Muscle layer of duodenum (tissue), 2 donors: ENCODE data around the gene DOLPP1.
"Not testable (repeated sequence)": the region's sequence is repeated elsewhere in the genome, so short reads cannot be mapped to it uniquely, and the experiment has no call there.

Experiments used
- H3K27ac ChIP-seq: one replicate; pipeline ENCODE4 v1.7.0; 2013; ENCODE audit warnings: mild to moderate bottlenecking, low read length
- H3K27me3 ChIP-seq: one replicate; pipeline ENCODE4 v1.7.0; 2013; ENCODE audit warnings: low read depth, mild to moderate bottlenecking, control low read depth, low read length
- H3K36me3 ChIP-seq, 2 donors: one replicate each; pipeline ENCODE4 v1.7.0; 2013; ENCODE audit warnings: low read length in 2 of 2, control low read depth in 1 of 2, mild to moderate bottlenecking in 1 of 2; ENCODE audit not compliant: insufficient read depth in 2 of 2, control insufficient read depth in 1 of 2
- H3K4me1 ChIP-seq, 2 donors: one replicate each; pipeline ENCODE4 v1.7.0; 2013; ENCODE audit warnings: low read length in 2 of 2, mild to moderate bottlenecking in 2 of 2, control low read depth in 1 of 2, moderate library complexity in 1 of 2; ENCODE audit not compliant: insufficient read depth in 2 of 2, control insufficient read depth in 1 of 2
- H3K4me3 ChIP-seq, 2 donors: one replicate each; pipeline ENCODE4 v1.7.0; 2013; ENCODE audit warnings: low read length in 2 of 2, low read depth in 1 of 2, mild to moderate bottlenecking in 1 of 2
- H3K9me3 ChIP-seq, 2 donors: one replicate each; pipeline ENCODE4 v1.7.0; 2013; ENCODE audit warnings: low read length in 2 of 2, control low read depth in 1 of 2, mild to moderate bottlenecking in 1 of 2; ENCODE audit not compliant: control insufficient read depth in 1 of 2
- donor health status: healthy.

Gene DOLPP1, protein sequence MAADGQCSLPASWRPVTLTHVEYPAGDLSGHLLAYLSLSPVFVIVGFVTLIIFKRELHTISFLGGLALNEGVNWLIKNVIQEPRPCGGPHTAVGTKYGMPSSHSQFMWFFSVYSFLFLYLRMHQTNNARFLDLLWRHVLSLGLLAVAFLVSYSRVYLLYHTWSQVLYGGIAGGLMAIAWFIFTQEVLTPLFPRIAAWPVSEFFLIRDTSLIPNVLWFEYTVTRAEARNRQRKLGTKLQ

DNA sequence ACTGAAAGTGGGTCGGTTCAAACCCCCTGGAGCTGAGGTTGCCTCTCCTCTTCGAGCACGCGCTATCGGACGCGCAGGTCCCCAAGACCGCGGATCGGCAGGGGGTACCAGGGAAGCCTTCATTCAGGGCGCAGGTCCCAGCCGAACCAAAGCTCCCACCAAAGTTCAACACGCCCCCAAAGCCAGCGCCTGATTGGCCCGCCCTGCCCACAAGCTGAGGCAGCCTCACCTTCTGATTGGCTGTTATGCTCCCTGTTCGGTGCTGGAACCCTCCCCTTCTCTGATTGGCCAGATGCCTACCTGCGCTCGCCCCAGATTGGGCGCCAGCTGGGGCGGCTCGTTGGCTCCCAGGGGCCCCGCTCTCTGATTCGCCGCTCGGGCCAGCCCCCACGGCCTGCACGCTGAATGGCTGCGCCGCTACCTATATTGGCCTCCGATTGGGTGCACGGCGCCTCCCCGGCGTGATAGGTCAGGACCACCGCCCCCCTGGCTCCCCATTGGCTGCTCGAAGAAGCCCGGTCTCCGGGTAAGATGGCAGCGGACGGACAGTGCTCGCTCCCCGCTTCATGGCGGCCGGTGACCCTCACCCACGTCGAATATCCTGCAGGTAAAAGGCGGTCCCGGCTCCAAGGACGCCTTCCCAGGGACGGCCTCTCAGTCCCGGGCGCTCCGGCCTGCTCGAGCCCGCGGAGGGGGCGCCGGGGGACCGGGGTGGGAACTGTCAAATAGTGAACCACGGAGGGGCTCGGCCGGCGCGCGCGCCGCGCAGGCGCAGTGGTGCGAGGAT, at the start of gene DOLPP1:
DOLPP1 (plus strand) TSS at position 511 of the 787 bp plus-strand sequence; CDS start at position 532, 21 bp downstream.
- Histone ChIP-seq H3K27me3 (no peaks in the 10 kb centered on the region), H3K9me3 (no peaks in the 10 kb centered on the region), H3K4me3 (peak within 1 kb of the TSS; percentile 84 to 92), H3K27ac (peak within 1 kb of the TSS; percentile 51), H3K36me3 (peaks cover 7 to 11% of the 10 kb centered on the region in 2 donors), H3K4me1 (peaks cover 5 to 21% of the 10 kb centered on the region in 2 donors)

DNA sequence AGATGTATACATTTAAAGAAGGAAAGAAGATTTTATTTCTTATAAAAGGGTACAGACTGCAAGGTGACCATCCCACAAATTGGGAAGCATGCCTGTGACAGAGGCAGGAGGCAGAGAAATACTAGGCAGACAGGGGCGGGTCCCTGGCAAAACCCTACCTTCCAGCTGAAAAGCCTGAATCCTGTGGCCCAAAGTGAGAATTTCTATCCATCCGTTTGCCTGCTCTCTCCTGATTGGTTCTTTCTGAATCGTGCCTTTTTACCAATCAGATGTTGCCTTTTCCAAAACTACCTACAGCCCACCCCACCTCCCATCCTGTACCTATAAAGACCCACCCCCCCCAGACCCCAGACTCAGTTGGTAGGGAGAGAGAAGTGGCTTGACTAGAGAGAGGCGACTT, 49.4 kb upstream of the DOLPP1 start:
- Histone ChIP-seq H3K9me3 (no peaks in the 10 kb centered on the region), H3K36me3 (no peaks in the 10 kb centered on the region), H3K4me3 (no peak overlapping the region), H3K27me3 (no peaks in the 10 kb centered on the region), H3K27ac (no peak overlapping the region), H3K4me1 (peaks cover 4 to 21% of the 10 kb centered on the region in 2 donors)

- peaks cover 7 to 17% of the 10 kb centered on the region in 2 donors for H3K4me1 ChIP-seq
- H3K27ac ChIP-seq: no peak overlapping the region
- H3K36me3 ChIP-seq: no peaks in the 10 kb centered on the region
- H3K9me3 ChIP-seq: no peaks in the 10 kb centered on the region
- H3K4me3 ChIP-seq: no peak overlapping the region
- H3K27me3 ChIP-seq: no peaks in the 10 kb centered on the region
Measured at GRCh38 chr9:129032541-129033159, 48.3 kb upstream of the DOLPP1 start.

DNA sequence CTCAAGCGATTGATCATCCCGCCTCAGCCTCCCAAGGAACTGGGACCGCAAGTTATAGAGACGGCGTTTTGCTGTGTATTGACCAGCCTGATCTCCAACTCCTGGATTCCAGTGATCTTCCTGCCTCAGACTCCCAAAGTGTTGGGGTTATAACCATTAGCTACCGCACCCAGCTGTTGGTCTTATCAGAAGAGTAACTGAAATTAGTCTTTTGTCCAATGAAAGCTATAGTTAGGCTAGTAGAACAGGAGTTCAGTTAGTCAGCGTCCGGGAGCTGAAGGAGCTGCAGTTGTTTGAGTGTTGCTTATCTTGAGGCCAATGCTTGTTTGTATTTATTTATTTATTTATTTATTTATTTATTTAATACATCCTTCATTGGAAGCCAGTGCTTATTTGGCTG, 47.7 kb upstream of the DOLPP1 start:
- no peaks in the 10 kb centered on the region for H3K9me3 ChIP-seq
- no peak overlapping the region for H3K27ac ChIP-seq
- peaks cover 13 to 22% of the 10 kb centered on the region in 2 donors for H3K4me1 ChIP-seq
- H3K36me3 ChIP-seq: no peaks in the 10 kb centered on the region
- no peaks in the 10 kb centered on the region for H3K27me3 ChIP-seq
- no peak overlapping the region for H3K4me3 ChIP-seq

GRCh38 chr9:129035838-129036237, 45.1 kb upstream of the DOLPP1 start:
- Histone ChIP-seq H3K4me3 (peak overlapping the region; percentile 81 to 90), H3K4me1 (peaks cover 16 to 23% of the 10 kb centered on the region in 2 donors), H3K27ac (peak overlapping the region; percentile 50)
- H3K36me3 ChIP-seq, H3K27me3 ChIP-seq, H3K9me3 ChIP-seq: not testable (repeated sequence)

- H3K27ac ChIP-seq: peak within 1 kb of the TSS; percentile 63
- peak within 1 kb of the TSS; percentile 81 to 90 for H3K4me3 ChIP-seq
- H3K9me3 ChIP-seq: no peaks in the 10 kb centered on the region
- peaks cover 0 to 8% of the 10 kb centered on the region in 2 donors for H3K36me3 ChIP-seq
- H3K27me3 ChIP-seq: no peaks in the 10 kb centered on the region
- peaks cover 16 to 23% of the 10 kb centered on the region in 2 donors for H3K4me1 ChIP-seq
Measured at GRCh38 chr9:129036241-129036922, 44.5 kb upstream of the DOLPP1 start, which contains the start of gene MIGA2. Gene MIGA2 (plus strand): TSS chr9:129036626. CDS start chr9:129040595, 3,969 bp downstream.

DNA sequence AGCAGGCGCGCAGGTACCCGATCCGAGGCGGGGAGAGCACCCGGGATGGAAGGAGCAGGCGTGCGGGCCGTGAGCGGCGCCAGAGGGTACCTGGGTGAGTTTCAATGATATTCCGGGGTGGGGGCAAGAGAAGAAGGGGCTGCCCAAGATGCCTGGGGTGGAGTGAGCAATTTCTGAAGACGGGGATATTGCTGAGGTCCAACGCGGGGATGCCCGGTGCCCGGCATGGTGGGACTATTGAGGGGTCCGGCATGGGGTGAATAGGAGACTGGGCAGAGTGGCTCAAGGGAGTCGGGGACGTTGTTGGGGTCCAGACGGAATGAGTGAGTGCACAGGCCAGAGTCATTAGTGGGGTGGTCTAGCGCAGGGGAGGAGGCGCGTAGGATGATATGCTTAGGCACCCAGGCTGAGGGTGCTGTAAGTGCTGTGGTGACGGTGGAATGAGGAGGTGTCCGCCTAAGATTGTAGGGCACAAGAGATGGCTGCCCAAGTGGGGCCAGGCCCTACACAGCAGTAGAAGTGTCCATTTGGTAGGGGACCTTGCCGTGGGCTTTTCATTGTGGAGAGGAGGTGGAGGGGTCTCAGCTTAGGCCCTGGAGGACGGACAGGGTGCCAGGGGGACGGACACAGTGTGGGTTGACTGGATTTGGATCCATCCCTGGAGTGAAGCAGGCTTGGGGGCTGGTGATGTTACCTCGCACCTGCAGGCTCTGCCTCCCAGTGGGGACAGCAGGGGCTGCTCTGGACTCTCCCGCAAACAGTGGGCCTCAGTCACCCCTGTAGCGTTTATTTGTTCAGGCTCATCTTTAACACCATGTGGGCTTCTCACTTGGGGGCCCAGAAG, 43.8 kb upstream of the DOLPP1 start:
- Histone ChIP-seq H3K4me1 (peaks cover 16 to 23% of the 10 kb centered on the region in 2 donors), H3K4me3 (peak overlapping the region; percentile 81 to 90), H3K36me3 (peaks cover 7 to 16% of the 10 kb centered on the region in 2 donors), H3K27me3 (no peaks in the 10 kb centered on the region), H3K9me3 (no peaks in the 10 kb centered on the region), H3K27ac (peak overlapping the region; percentile 63)

GRCh38 chr9:129037767-129038098, 43.2 kb upstream of the DOLPP1 start:
- Histone ChIP-seq H3K36me3 (peaks cover 12 to 21% of the 10 kb centered on the region in 2 donors), H3K4me1 (peaks cover 16 to 23% of the 10 kb centered on the region in 2 donors), H3K9me3 (no peaks in the 10 kb centered on the region), H3K27ac (peak overlapping the region; percentile 63), H3K4me3 (peak overlapping the region; percentile 81 to 90), H3K27me3 (no peaks in the 10 kb centered on the region)

DNA sequence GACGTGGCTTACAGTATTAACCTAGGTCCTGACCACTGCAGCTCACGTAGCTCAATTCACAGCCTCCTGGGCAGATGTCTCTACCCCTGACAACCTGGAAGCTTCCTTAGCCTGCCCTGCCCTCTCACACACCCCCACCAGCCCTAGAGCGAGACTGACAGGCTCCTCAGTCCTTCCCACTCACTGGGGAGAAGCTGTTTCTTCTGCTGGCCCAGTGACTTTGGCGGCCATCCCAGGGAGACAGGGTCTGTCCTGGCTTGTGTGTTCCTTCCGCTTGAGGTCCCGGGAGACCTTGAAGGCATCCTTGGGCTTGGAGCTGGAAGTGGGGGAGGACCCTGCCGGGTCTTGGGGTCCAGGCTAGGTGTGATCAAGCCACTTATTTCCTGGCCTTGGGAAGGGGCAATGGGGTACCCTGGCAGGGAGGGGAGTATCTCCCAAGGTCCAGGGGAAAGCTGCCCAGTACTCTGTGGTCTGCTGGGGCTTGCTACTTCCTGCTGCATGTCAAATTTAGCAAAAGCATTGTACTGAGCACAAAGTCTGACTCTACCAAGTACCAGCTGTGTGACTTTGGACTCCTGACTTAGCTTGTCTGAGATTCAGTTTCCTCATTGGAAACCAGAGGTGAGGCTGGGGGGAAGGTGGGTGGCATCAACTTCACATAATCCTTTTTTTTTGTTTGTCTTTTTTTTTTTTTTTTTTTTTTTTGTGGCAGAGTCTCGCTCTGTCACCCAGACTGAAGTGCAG, 42.6 kb upstream of the DOLPP1 start:
- peak overlapping the region; percentile 63 for H3K27ac ChIP-seq

DNA sequence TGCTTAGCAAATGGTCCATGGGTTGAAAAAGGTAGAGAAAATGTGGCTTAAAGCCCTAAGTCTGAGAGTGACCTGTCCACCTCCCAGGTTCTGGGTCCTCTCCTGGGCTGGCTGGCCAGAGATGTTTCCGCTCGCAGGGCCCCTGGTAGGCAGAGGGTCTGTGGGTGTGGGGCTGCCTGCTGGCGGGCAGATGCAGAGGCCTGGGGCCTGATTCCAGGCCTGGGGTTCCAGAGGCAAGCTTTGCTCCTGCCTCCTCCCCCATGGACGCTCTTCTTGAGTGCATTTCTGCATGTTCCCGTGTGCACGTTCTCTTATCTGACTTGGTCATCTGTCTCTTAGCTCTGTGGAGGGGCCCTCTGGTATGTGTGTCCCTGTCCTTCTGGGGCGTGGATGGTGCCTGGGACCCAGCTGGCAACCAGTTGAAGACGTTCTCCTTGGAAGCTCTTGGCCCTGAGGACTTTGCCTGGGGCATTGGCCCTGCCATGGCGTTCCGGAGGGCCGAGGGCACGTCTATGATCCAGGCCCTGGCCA, 40.7 kb upstream of the DOLPP1 start:
- H3K9me3 ChIP-seq: no peaks in the 10 kb centered on the region
- H3K27ac ChIP-seq: no peak overlapping the region

More for the DNA sequence above, 42.6 kb upstream of the DOLPP1 start:
- Histone ChIP-seq H3K9me3 (no peaks in the 10 kb centered on the region), H3K4me1 (peaks cover 16 to 23% of the 10 kb centered on the region in 2 donors), H3K36me3 (peaks cover 12 to 23% of the 10 kb centered on the region in 2 donors), H3K4me3 (peak overlapping the region; percentile 81 to 90), H3K27me3 (no peaks in the 10 kb centered on the region)

More for the DNA sequence above, 40.7 kb upstream of the DOLPP1 start:
- Histone ChIP-seq H3K36me3 (peaks cover 12 to 34% of the 10 kb centered on the region in 2 donors), H3K27me3 (no peaks in the 10 kb centered on the region), H3K4me1 (peaks cover 16 to 23% of the 10 kb centered on the region in 2 donors), H3K4me3 (no peak overlapping the region)
